Glutamatergic neuron (in vitro differentiated cells): Measurements from ENCODE around the gene CACNA1C. TPM values are rescaled to one million over a fixed set of nuclear protein-coding genes. Genes with fewer than 3 reads are reported as not detected.

Experiments used
- DNase-seq: peaks from one replicate; pipeline ENCODE4 v3.0.0; 2022
- H3K27ac Mint-ChIP-seq: one replicate; pipeline ENCODE4 v1.8.0; 2020; ENCODE audit warnings: mild to moderate bottlenecking, mixed read lengths, inconsistent platforms; ENCODE audit not compliant: unreplicated experiment
- H3K27me3 Mint-ChIP-seq: one replicate; pipeline ENCODE4 v1.8.0; 2020; ENCODE audit warnings: mild to moderate bottlenecking, moderate library complexity, mixed read lengths, inconsistent platforms; ENCODE audit not compliant: unreplicated experiment
- H3K36me3 Mint-ChIP-seq: one replicate; pipeline ENCODE4 v1.8.0; 2020; ENCODE audit warnings: mild to moderate bottlenecking, mixed read lengths, inconsistent platforms; ENCODE audit not compliant: unreplicated experiment
- H3K4me1 Mint-ChIP-seq: one replicate; pipeline ENCODE4 v1.8.0; 2020; ENCODE audit warnings: mild to moderate bottlenecking, low read depth, mixed read lengths, inconsistent platforms; ENCODE audit not compliant: unreplicated experiment
- H3K4me3 Mint-ChIP-seq: one replicate; pipeline ENCODE4 v1.8.0; 2020; ENCODE audit warnings: mild to moderate bottlenecking, mixed read lengths, inconsistent platforms; ENCODE audit not compliant: unreplicated experiment
- H3K9me3 Mint-ChIP-seq: one replicate; pipeline ENCODE4 v1.8.0; 2020; ENCODE audit warnings: mild to moderate bottlenecking, moderate library complexity, mixed read lengths, inconsistent platforms; ENCODE audit not compliant: unreplicated experiment
- total RNA-seq: library from RNA; stranded (reverse); fragmentation: NEBNext Ultra II Directional; extraction: Animal tissue kit (Norgen Biotek cat#: 25700); gene quantifications from one replicate; pipeline ENCODE4 v1.2.1, GENCODE V29; 2021; ENCODE audit not compliant: unreplicated experiment
- TF ChIP-seq, protein P1 (sequence below): fragments of 200-600 bp; sonication (generic); IDR thresholded peaks from one replicate; pipeline ENCODE4 v1.5.0; 2021; ENCODE audit not compliant: partially characterized antibody, unreplicated experiment

Gene CACNA1C
- total RNA-seq, 1 donor from 2014 or later, result 11.0 TPM

DNA sequence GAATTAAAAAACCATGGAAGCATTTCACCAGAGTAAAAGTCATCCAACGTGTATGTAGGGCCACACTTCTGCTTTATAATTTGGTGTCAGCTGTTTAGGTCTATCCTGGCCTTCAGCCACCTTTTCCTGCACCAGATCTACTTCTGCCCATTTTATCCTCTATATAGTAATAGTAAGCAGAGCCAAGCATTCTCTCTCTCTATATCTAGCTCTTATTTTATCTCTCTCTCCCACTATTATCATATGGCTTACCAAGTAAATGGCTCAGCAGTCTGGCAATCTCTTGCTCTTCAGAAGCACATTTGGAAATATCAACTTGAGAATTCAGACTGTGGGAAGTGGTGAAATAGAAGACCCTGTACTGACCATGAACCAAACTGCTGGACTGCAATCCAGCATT is 657.9 kb downstream of the CACNA1C start:
- Mint-ChIP-seq H3K27me3 (no peaks in the 10 kb centered on the region), H3K4me1 (no peaks in the 10 kb centered on the region), H3K36me3 (peaks cover 10% of the 10 kb centered on the region), H3K27ac (no peak overlapping the region), H3K4me3 (no peak overlapping the region), H3K9me3 (peaks cover 3% of the 10 kb centered on the region)
- TF ChIP-seq, protein P1, sequence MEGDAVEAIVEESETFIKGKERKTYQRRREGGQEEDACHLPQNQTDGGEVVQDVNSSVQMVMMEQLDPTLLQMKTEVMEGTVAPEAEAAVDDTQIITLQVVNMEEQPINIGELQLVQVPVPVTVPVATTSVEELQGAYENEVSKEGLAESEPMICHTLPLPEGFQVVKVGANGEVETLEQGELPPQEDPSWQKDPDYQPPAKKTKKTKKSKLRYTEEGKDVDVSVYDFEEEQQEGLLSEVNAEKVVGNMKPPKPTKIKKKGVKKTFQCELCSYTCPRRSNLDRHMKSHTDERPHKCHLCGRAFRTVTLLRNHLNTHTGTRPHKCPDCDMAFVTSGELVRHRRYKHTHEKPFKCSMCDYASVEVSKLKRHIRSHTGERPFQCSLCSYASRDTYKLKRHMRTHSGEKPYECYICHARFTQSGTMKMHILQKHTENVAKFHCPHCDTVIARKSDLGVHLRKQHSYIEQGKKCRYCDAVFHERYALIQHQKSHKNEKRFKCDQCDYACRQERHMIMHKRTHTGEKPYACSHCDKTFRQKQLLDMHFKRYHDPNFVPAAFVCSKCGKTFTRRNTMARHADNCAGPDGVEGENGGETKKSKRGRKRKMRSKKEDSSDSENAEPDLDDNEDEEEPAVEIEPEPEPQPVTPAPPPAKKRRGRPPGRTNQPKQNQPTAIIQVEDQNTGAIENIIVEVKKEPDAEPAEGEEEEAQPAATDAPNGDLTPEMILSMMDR, result no peak
- no peak for DNase-seq

GRCh38 chr12:2719392-2719791 is 666.6 kb downstream of the CACNA1C start:
- H3K27ac Mint-ChIP-seq, result no peak overlapping the region
- H3K9me3 Mint-ChIP-seq, result no peaks in the 10 kb centered on the region
- TF ChIP-seq, protein P1, result no peak

GRCh38 chr12:2722806-2723205 is 670.0 kb downstream of the CACNA1C start:
- no peaks in the 10 kb centered on the region for H3K9me3 Mint-ChIP-seq
- H3K4me1 Mint-ChIP-seq, result no peaks in the 10 kb centered on the region
- TF ChIP-seq, protein P1, result no peak
- no peak overlapping the region for H3K4me3 Mint-ChIP-seq
- no peak overlapping the region for H3K27ac Mint-ChIP-seq
- peaks cover 4% of the 10 kb centered on the region for H3K36me3 Mint-ChIP-seq
- H3K27me3 Mint-ChIP-seq, result peaks cover 3% of the 10 kb centered on the region
- no peak for DNase-seq

More at GRCh38 chr12:2719392-2719791, 666.6 kb downstream of the CACNA1C start:
- Mint-ChIP-seq H3K4me1 (no peaks in the 10 kb centered on the region), H3K4me3 (no peak overlapping the region), H3K36me3 (no peaks in the 10 kb centered on the region), H3K27me3 (peaks cover 2% of the 10 kb centered on the region)
- DNase-seq, result no peak

DNA sequence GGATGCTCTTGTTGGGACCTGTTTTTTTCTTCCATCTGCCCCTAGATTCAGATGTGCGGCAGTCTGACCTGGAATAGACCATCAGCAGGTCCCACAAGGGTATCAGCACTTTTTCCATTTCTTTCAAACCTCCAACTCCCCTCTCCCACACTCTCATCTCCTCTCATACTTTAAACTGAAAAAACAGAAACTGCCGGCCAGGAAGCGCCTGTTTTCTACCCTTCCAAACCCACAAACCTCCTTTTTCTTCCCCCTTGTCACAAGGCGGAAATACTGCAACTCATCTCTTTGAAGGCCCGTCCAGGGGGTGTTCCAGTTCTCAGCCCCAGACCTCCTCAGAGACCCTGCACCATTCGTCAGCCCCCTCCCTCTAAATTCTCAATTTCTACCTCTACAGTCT is 679.5 kb downstream of the CACNA1C start:
- Mint-ChIP-seq H3K4me3 (no peak overlapping the region), H3K27ac (no peak overlapping the region), H3K36me3 (peaks cover 5% of the 10 kb centered on the region), H3K4me1 (peaks cover 13% of the 10 kb centered on the region), H3K27me3 (no peaks in the 10 kb centered on the region), H3K9me3 (peaks cover 5% of the 10 kb centered on the region)
- TF ChIP-seq, protein P1, result no peak
- DNase-seq, result no peak

GRCh38 chr12:2733493-2734355 is 680.9 kb downstream of the CACNA1C start:
- Mint-ChIP-seq H3K36me3 (peaks cover 5% of the 10 kb centered on the region), H3K4me3 (no peak overlapping the region), H3K27ac (no peak overlapping the region), H3K27me3 (peaks cover 2% of the 10 kb centered on the region), H3K9me3 (peaks cover 5% of the 10 kb centered on the region), H3K4me1 (peaks cover 20% of the 10 kb centered on the region)
- no peak for DNase-seq
- TF ChIP-seq, protein P1, result no peak
